Muscle layer of duodenum (tissue), 2 donors: Measurements from ENCODE around the gene MGMT.

Experiments used
- H3K27ac ChIP-seq: one replicate; pipeline ENCODE4 v1.7.0; 2013; ENCODE audit warnings: mild to moderate bottlenecking, low read length
- H3K27me3 ChIP-seq: one replicate; pipeline ENCODE4 v1.7.0; 2013; ENCODE audit warnings: low read depth, mild to moderate bottlenecking, control low read depth, low read length
- H3K36me3 ChIP-seq, 2 donors: one replicate each; pipeline ENCODE4 v1.7.0; 2013; ENCODE audit warnings: low read length in 2 of 2, control low read depth in 1 of 2, mild to moderate bottlenecking in 1 of 2; ENCODE audit not compliant: insufficient read depth in 2 of 2, control insufficient read depth in 1 of 2
- H3K4me1 ChIP-seq, 2 donors: one replicate each; pipeline ENCODE4 v1.7.0; 2013; ENCODE audit warnings: low read length in 2 of 2, mild to moderate bottlenecking in 2 of 2, control low read depth in 1 of 2, moderate library complexity in 1 of 2; ENCODE audit not compliant: insufficient read depth in 2 of 2, control insufficient read depth in 1 of 2
- H3K4me3 ChIP-seq, 2 donors: one replicate each; pipeline ENCODE4 v1.7.0; 2013; ENCODE audit warnings: low read length in 2 of 2, low read depth in 1 of 2, mild to moderate bottlenecking in 1 of 2
- H3K9me3 ChIP-seq, 2 donors: one replicate each; pipeline ENCODE4 v1.7.0; 2013; ENCODE audit warnings: low read length in 2 of 2, control low read depth in 1 of 2, mild to moderate bottlenecking in 1 of 2; ENCODE audit not compliant: control insufficient read depth in 1 of 2
- donor health status: healthy.

MGMT gene

GRCh38 chr10:129495698-129496097 is 28.7 kb downstream of the MGMT start:
- H3K4me3 ChIP-seq, result no peak overlapping the region
- H3K9me3 ChIP-seq, result peaks cover 5 to 18% of the 10 kb centered on the region in 2 donors
- peaks cover 0 to 9% of the 10 kb centered on the region in 2 donors for H3K36me3 ChIP-seq
- no peaks in the 10 kb centered on the region for H3K27me3 ChIP-seq
- no peaks in the 10 kb centered on the region for H3K4me1 ChIP-seq
- H3K27ac ChIP-seq, result no peak overlapping the region

GRCh38 chr10:129497013-129497412 is 30.0 kb downstream of the MGMT start:
- Histone ChIP-seq H3K27ac (no peak overlapping the region), H3K4me3 (no peak overlapping the region), H3K4me1 (no peaks in the 10 kb centered on the region), H3K36me3 (peaks cover 0 to 9% of the 10 kb centered on the region in 2 donors), H3K27me3 (no peaks in the 10 kb centered on the region), H3K9me3 (peaks cover 3 to 11% of the 10 kb centered on the region in 2 donors)

GRCh38 chr10:129498680-129499079 is 31.6 kb downstream of the MGMT start:
- H3K27ac ChIP-seq, result no peak overlapping the region
- peaks cover 0 to 3% of the 10 kb centered on the region in 2 donors for H3K9me3 ChIP-seq
- H3K36me3 ChIP-seq, result peaks cover 0 to 9% of the 10 kb centered on the region in 2 donors
- H3K4me3 ChIP-seq, result no peak overlapping the region
- H3K4me1 ChIP-seq, result no peaks in the 10 kb centered on the region
- H3K27me3 ChIP-seq, result no peaks in the 10 kb centered on the region

- H3K4me1 ChIP-seq, result no peaks in the 10 kb centered on the region
- H3K36me3 ChIP-seq, result peaks cover 0 to 9% of the 10 kb centered on the region in 2 donors
- no peaks in the 10 kb centered on the region for H3K27me3 ChIP-seq
- peaks cover 0 to 3% of the 10 kb centered on the region in 2 donors for H3K9me3 ChIP-seq
- H3K27ac ChIP-seq, result no peak overlapping the region
- no peak overlapping the region for H3K4me3 ChIP-seq
These were observed 33.7 kb downstream of the MGMT start for GRCh38 chr10:129500617-129501339.

GRCh38 chr10:129501652-129502436 is 34.8 kb downstream of the MGMT start:
- peaks cover 0 to 3% of the 10 kb centered on the region in 2 donors for H3K9me3 ChIP-seq
- no peaks in the 10 kb centered on the region for H3K4me1 ChIP-seq
- H3K27me3 ChIP-seq, result no peaks in the 10 kb centered on the region
- no peak overlapping the region for H3K27ac ChIP-seq
- peaks cover 0 to 9% of the 10 kb centered on the region in 2 donors for H3K36me3 ChIP-seq
- H3K4me3 ChIP-seq, result no peak overlapping the region

- H3K4me3 ChIP-seq, result no peak overlapping the region
- H3K36me3 ChIP-seq, result peaks cover 0 to 5% of the 10 kb centered on the region in 2 donors
- no peaks in the 10 kb centered on the region for H3K27me3 ChIP-seq
- H3K4me1 ChIP-seq, result no peaks in the 10 kb centered on the region
- no peak overlapping the region for H3K27ac ChIP-seq
- peaks cover 1 to 3% of the 10 kb centered on the region in 2 donors for H3K9me3 ChIP-seq
These were observed 35.4 kb downstream of the MGMT start for GRCh38 chr10:129502448-129502847.

- peaks cover 0 to 3% of the 10 kb centered on the region in 2 donors for H3K9me3 ChIP-seq
- no peaks in the 10 kb centered on the region for H3K27me3 ChIP-seq
- H3K36me3 ChIP-seq, result no peaks in the 10 kb centered on the region
- H3K4me1 ChIP-seq, result no peaks in the 10 kb centered on the region
- no peak overlapping the region for H3K27ac ChIP-seq
- H3K4me3 ChIP-seq, result no peak overlapping the region
These were observed 38.5 kb downstream of the MGMT start for GRCh38 chr10:129505500-129506075.

- Histone ChIP-seq H3K4me3 (no peak overlapping the region), H3K36me3 (no peaks in the 10 kb centered on the region), H3K9me3 (peaks cover 0 to 3% of the 10 kb centered on the region in 2 donors), H3K27me3 (no peaks in the 10 kb centered on the region), H3K27ac (no peak overlapping the region), H3K4me1 (no peaks in the 10 kb centered on the region)
These were observed 39.2 kb downstream of the MGMT start for GRCh38 chr10:129506101-129506797.

GRCh38 chr10:129507216-129507889 is 40.3 kb downstream of the MGMT start:
- no peak overlapping the region for H3K4me3 ChIP-seq
- H3K27ac ChIP-seq, result no peak overlapping the region
- peaks cover 0 to 3% of the 10 kb centered on the region in 2 donors for H3K9me3 ChIP-seq
- no peaks in the 10 kb centered on the region for H3K4me1 ChIP-seq
- H3K27me3 ChIP-seq, result no peaks in the 10 kb centered on the region
- no peaks in the 10 kb centered on the region for H3K36me3 ChIP-seq

- no peaks in the 10 kb centered on the region for H3K27me3 ChIP-seq
- no peak overlapping the region for H3K4me3 ChIP-seq
- H3K27ac ChIP-seq, result no peak overlapping the region
These were observed 42.1 kb downstream of the MGMT start for GRCh38 chr10:129509155-129509554.

More at GRCh38 chr10:129509155-129509554, 42.1 kb downstream of the MGMT start:
- Histone ChIP-seq H3K4me1 (no peaks in the 10 kb centered on the region), H3K9me3 (peaks cover 0 to 3% of the 10 kb centered on the region in 2 donors), H3K36me3 (no peaks in the 10 kb centered on the region)
